Measurements from ENCODE around the gene CLIC1.

CLIC1 gene

GRCh38 chr6:31700740-31701401 is 35.5 kb downstream of the CLIC1 start:
- DNase-seq: no peak

- DNase-seq: no peak
Measured at GRCh38 chr6:31697555-31697954, 38.8 kb downstream of the CLIC1 start.

- no peak for DNase-seq
Measured at GRCh38 chr6:31693535-31693934, 42.8 kb downstream of the CLIC1 start.

DNA sequence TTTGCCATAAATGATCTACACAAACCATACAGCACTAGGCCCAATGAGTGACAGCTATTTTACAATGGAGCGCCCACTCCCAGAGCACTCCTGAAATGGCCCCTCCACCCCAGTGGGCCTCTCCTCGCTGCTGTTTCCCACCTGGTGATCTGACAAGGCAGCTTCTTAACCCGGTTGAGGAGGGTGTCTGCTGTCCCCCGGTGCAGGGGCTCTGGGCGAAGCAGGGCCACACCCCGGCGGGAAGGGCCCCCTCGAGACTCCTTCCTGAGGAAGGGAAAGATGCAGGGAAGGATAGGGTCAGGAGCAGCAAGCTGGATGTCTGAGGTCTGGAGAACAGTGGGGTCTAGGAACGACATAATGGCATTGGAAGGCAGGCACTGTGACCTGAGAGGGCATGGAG is 43.4 kb downstream of the CLIC1 start:
- no peak for DNase-seq

GRCh38 chr6:31692353-31692752 is 44.0 kb downstream of the CLIC1 start:
- DNase-seq: no peak

GRCh38 chr6:31691564-31692108 is 44.7 kb downstream of the CLIC1 start:
- DNase-seq: no peak

DNA sequence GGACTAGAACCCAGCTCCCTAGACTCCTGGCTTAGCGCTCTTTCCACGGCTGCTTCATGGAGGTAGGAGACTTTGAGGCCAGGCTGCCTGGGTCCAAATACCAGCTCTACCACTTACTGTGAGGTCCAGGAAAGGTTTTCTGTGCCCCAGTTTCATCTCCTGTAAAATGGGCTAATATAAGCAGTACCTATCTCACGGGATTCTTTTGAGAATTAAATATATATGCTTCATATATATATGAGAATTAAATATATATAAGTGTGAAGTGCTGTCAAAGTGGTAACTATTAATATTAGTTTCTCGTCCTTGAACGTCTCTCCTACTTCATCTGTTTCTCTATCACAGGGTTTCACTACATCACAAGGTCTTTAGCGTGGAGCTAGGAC is 45.3 kb downstream of the CLIC1 start:
- no peak for DNase-seq

- DNase-seq: no peak
Measured at GRCh38 chr6:31690231-31691077, 45.9 kb downstream of the CLIC1 start.

- no peak for DNase-seq
Measured at GRCh38 chr6:31689249-31690110, 46.9 kb downstream of the CLIC1 start.

DNA sequence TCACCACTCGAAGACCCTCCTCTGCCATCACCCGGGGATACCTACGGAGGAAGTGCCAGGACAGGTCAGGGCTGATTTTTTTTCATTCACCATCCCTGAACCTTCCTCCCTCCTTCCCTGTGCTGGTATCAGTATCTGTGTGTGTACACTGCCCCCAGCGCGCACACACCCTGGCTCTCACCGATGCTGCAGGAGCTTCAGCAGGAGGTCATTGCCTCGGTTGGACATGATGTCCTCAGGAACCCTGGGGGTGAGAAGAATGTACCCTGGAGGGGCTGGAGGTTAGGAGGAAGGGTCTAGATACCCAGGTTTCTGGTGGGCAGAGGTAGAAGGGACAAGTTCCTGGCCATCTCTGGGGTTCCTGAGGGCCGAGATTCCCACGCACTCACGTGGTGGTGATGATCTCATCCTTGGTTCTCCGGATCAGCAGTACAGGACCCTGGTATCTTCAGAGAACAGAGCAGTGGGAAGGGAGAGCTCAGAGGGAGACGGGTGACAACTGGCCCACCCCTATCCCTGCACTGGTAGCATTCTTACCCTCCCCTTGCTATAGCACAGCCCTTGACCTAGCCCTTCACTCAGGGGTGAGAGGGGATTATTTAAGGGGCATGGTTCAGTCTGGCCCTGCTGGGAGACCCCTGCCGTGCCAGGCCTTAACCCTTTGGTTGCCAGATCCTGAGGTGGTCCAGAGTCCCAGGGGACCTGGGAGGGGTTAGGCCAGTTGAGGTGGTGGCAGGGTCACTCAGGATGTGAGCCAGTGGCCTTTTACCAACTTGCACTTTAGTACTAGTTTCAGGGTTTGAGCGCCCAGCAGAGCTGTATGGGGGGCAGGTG is 48.3 kb downstream of the CLIC1 start:
- no peak for DNase-seq

DNA sequence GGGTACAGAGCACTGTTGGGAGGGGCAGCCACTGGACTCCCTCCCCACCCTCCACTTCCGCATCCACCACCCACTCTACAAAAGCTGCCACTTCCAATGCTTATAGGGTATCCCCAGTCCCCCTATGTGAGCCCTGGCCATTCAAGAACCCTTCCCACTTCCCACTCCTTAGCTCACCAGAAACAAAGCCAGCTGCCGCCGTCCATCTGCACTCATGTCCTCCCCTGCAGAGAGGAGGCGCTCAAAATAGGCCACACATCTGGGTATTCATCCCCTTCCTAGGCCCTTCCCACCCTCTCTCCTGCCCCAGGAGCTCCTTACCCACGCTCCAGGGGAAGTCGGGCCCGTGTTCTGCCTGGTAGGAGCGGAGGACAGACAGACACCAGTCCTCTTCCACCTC is 49.0 kb downstream of the CLIC1 start:
- no peak for DNase-seq

DNA sequence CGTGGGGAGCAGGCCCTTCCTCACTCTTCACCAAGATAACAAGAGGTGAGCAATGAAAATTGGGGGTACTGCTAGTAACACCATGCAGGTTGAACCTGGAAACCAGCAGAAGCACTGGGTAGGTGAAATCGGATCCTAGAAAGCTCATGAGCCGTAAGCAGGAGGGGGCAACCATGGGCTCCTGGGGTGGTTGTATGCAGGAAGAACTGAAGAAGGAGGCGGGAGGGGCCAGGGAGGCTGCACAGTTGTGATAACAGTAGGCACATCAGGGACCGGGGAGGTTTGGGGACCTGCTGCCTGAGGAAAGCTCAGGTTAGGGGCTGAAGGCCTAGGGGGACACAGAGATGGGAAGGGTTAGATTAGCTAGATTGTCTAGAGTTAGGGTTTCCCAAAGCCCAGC is 49.8 kb downstream of the CLIC1 start:
- DNase-seq: no peak

DNA sequence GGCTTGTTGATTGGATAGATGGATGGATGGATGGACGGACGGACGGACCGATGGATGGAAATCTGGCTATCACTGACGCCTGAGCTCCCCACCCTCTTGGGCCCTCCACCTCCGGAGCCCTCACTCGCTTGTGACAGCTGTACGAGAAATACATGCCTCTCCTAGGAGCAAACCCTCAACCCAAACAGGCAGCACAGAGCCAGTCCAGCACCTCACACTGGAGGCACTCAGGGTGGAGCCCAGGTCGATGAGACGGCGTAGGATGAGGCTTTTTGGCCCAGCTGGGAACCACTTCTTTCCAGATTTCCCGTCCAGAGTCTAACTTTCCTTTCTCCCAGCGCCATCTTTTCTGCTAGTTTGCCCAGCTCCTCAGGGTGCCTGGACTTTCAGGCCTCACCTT is 52.7 kb downstream of the CLIC1 start:
- DNase-seq: no peak

- DNase-seq: no peak
Measured at GRCh38 chr6:31681135-31681671, 55.1 kb downstream of the CLIC1 start.

Data from NCI-H446 treated with DMSO at 0.1 percent for 48 hours (cell line).